WERI-Rb-1 (cell line): ENCODE data around the gene NT5DC3.
A peak's percentile ranks its signal among the peaks of the same experiment; 100 is the strongest.

ENCODE experiments used
- DNase-seq: peaks from one replicate; pipeline ENCODE4 v3.0.0-alpha.2; 2020
- H3K27ac ChIP-seq: fragments of 250-450 bp; sonication (Bioruptor Pico); 2 replicates; pipeline ENCODE4 v1.5.1; 2020; ENCODE audit warnings: mild to moderate bottlenecking, moderate library complexity
- H3K27me3 ChIP-seq: fragments of 250-450 bp; sonication (Bioruptor Pico); 2 replicates; pipeline ENCODE4 v1.5.1; 2021; ENCODE audit warnings: mild to moderate bottlenecking, low read depth, moderate library complexity; ENCODE audit not compliant: insufficient read depth, severe bottlenecking
- H3K36me3 ChIP-seq: fragments of 250-450 bp; sonication (Bioruptor Pico); 2 replicates; pipeline ENCODE4 v1.5.1; 2020; ENCODE audit warnings: mild to moderate bottlenecking, moderate library complexity
- H3K4me3 ChIP-seq: 2 replicates; pipeline ENCODE4 v1.5.1; 2011; ENCODE audit warnings: low read depth, mild to moderate bottlenecking, control low read depth, low read length
- H3K9me3 ChIP-seq: fragments of 250-450 bp; sonication (Bioruptor Pico); 2 replicates; pipeline ENCODE4 v1.5.1; 2021; ENCODE audit warnings: mild to moderate bottlenecking, moderate library complexity; ENCODE audit not compliant: severe bottlenecking
- CTCF ChIP-seq: IDR thresholded peaks from 2 replicates; pipeline ENCODE4 v1.5.1; 2011; ENCODE audit warnings: low read depth, mild to moderate bottlenecking, control low read depth, inconsistent platforms, low read length

NT5DC3 gene

GRCh38 chr12:103840876-103841689, at the start of gene NT5DC3:
Gene NT5DC3, minus strand, starts transcription at chr12:103841234. Its CDS starts 78 bp downstream, at chr12:103841156.
- peak within 1 kb of the TSS; percentile 93 for H3K4me3 ChIP-seq
- peak within 1 kb of the TSS; percentile 43 for H3K27ac ChIP-seq
- no peak for TF ChIP-seq CTCF

DNA sequence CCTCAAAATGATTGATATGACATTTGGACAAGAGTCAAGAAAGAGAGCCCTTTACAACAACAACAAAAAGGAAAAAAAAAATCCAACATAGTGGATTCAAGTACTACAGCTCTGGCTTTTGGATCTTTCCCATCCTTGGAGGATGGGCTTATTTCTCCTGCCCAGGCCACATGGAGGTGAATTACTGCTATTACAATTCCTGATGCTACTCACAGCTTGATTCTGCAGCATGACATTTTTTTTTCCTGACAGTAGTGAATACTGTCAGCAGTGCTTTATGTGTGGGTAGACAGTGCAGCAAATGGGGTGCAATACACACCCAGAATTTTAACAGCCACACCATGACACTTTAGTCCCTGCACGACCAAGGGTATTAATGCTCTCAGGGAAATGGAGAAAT, 46.7 kb upstream of the NT5DC3 start:
- no peak for TF ChIP-seq CTCF
- Histone ChIP-seq H3K4me3 (no peak overlapping the region), H3K9me3 (no peaks in the 10 kb centered on the region), H3K36me3 (no peaks in the 10 kb centered on the region), H3K27me3 (no peaks in the 10 kb centered on the region), H3K27ac (no peak overlapping the region)
- no peak for DNase-seq

More at GRCh38 chr12:103840876-103841689, at the start of gene NT5DC3:
- DNase-seq, result peak; percentile 77
- no peaks in the 10 kb centered on the region for H3K36me3 ChIP-seq
- H3K27me3 ChIP-seq, result no peaks in the 10 kb centered on the region
- no peaks in the 10 kb centered on the region for H3K9me3 ChIP-seq

GRCh38 chr12:103886195-103886797, 45.3 kb upstream of the NT5DC3 start:
- H3K27me3 ChIP-seq, result no peaks in the 10 kb centered on the region
- H3K36me3 ChIP-seq, result no peaks in the 10 kb centered on the region
- H3K4me3 ChIP-seq, result no peak overlapping the region
- H3K27ac ChIP-seq, result no peak overlapping the region
- TF ChIP-seq CTCF, result no peak
- H3K9me3 ChIP-seq, result no peaks in the 10 kb centered on the region
- DNase-seq, result no peak

DNA sequence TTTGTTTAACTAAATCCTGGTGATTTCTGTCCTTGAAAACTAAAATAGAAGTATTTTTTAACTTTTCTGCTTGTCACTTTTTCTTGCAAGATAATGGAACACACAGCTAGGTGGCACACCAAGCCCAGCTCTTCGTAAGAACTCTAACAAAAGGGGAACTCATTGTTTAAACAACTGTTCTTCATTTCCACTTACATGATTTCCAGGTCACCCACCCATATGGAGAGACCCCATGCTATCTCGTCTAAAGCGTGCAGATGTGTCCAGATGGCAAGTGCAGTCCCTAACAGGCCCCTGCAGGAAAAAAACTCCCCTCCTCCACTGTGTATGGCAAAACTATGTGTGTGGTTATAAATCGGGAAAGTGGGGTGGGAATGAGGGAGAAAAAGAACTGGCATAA, 43.3 kb upstream of the NT5DC3 start:
- H3K9me3 ChIP-seq, result no peaks in the 10 kb centered on the region
- H3K27me3 ChIP-seq, result no peaks in the 10 kb centered on the region
- H3K4me3 ChIP-seq, result no peak overlapping the region
- H3K27ac ChIP-seq, result no peak overlapping the region
- no peaks in the 10 kb centered on the region for H3K36me3 ChIP-seq
- no peak for TF ChIP-seq CTCF
- peak; percentile 24 for DNase-seq

DNA sequence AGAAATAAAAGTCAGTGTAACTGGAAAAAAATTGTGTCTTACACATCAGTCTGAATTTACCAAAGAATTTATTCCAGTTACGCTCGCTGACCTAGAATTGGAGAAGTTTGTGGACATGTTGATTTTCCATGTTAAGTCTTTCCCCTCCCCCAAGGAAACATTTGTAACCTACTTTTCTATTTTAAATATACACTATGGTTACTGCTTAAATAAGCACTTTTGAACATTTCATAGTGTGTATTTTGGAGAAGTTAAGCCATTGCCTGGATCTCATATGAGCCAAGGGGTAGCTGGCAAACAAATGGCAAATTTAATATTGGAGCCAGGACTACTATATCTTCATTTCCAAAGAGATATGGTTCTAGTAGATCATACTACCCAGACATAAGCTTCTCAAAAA, 42.9 kb upstream of the NT5DC3 start:
- H3K4me3 ChIP-seq, result no peak overlapping the region
- no peak overlapping the region for H3K27ac ChIP-seq
- no peak for DNase-seq
- no peaks in the 10 kb centered on the region for H3K27me3 ChIP-seq
- no peak for TF ChIP-seq CTCF
- H3K36me3 ChIP-seq, result no peaks in the 10 kb centered on the region
- H3K9me3 ChIP-seq, result no peaks in the 10 kb centered on the region
